ENCODE results near the gene TMTC3. TPM values are rescaled to one million over a fixed set of nuclear protein-coding genes. Genes with fewer than 3 reads are reported as not detected.

The TMTC3 gene
- polyA plus RNA-seq, 2 of the 4 experiments (the other 2 are of a cell fraction), result 12.0 to 34.9 TPM

DNA sequence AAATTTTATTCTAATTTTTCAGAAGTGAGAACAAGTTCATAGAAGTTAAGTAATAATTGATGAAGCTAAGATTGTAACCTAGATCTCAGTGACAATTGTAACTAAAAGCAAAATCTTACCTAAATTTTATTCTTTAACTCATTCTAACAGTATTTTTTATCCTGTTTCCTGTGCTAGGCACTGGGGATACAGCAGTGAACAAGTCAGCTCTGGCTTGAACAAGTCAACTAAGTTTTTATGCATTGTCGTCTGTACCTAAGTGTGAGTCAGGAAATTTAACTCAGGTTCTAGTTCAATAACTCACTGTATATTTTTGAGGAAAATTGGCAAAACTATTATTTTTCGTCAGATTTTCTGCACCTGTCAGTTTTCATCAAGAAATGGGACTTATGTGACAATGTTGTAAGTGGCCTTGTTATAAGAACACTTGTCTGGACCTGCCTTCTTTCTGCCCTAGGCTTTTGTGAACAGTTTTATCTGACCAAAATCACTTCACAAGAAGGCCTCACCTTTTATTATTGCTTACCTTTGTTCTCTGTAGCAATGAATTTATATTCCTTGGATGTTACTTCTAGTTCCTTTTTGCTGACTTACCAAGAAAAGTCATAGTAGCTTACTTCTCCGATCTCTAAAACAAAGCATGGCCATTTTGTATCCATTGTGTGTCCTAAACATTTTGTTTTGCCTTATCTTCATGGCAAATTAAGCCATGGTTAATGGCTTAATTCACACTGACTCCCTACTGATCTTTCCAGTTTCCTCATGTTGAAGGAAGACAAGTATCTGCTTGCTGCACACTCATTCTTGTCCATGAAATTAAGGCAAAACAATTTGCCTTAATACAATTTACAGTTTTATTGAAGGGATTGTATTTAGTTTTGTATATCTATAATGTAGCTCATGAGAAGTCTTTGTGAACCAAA lies 2.7 kb downstream of the TMTC3 start:
- H3K27ac ChIP-seq, result no peak overlapping the region
- peak; percentile 49 for FAIRE-seq
- H3K9me3 ChIP-seq, result no peaks in the 10 kb centered on the region
- POLR2A ChIA-PET, result interaction anchor here (0.5 kb wide), 1 partner anchor 11 kb away, joined by 3 read pairs; no protein-coding TSS in a partner anchor
- ATAC-seq, result no peak
- CTCF ChIA-PET, result interaction anchor here (0.7 to 1.9 kb wide), 3 partner anchors 10 to 849 kb away, joined by 3 to 7 read pairs (median 4); no protein-coding TSS in a partner anchor
- 94% methylated on average over 3 of the region's 3 CpGs for WGBS (ENCODE audit: missing lambda C conversion rate)
- DNase-seq (ENCODE audit: low read depth in 1 of 2, low spot score in 1 of 2), result no peak
- no peak for TF ChIP-seq JUNB (IDR thresholded peaks at IDR 0.05)
- TF ChIP-seq, protein P1, sequence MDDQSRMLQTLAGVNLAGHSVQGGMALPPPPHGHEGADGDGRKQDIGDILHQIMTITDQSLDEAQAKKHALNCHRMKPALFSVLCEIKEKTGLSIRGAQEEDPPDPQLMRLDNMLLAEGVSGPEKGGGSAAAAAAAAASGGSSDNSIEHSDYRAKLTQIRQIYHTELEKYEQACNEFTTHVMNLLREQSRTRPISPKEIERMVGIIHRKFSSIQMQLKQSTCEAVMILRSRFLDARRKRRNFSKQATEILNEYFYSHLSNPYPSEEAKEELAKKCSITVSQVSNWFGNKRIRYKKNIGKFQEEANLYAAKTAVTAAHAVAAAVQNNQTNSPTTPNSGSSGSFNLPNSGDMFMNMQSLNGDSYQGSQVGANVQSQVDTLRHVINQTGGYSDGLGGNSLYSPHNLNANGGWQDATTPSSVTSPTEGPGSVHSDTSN (IDR thresholded peaks at IDR 0.05), result no peak
- TF ChIP-seq EHF (CRISPR knock-in tag; IDR thresholded peaks at IDR 0.05), result no peak
- no peak for TF ChIP-seq CEBPB (IDR thresholded peaks at IDR 0.05)
- TF ChIP-seq NPAS2 (CRISPR knock-in tag; IDR thresholded peaks at IDR 0.05; ENCODE audit: borderline replicate concordance), result no peak
- no peak for TF ChIP-seq BHLHE40 (IDR thresholded peaks at IDR 0.05; ENCODE audit: low read depth, low read length)
- TF ChIP-seq KDM5A (IDR thresholded peaks at IDR 0.05), result no peak
- TF ChIP-seq TFCP2L1 (CRISPR knock-in tag; IDR thresholded peaks at IDR 0.05), result no peak
- TF ChIP-seq MAX (IDR thresholded peaks at IDR 0.05), result no peak
- no peak for TF ChIP-seq NR3C1 (IDR thresholded peaks at IDR 0.05)
- TF ChIP-seq CBX2 (IDR thresholded peaks at IDR 0.05; ENCODE audit: borderline replicate concordance, low read depth), result no peak
- no peak for TF ChIP-seq EP300 (IDR thresholded peaks at IDR 0.05)
- no peak for TF ChIP-seq POLR2A (IDR thresholded peaks at IDR 0.05; ENCODE audit: low read length)
- no peak for TF ChIP-seq TP53 (CRISPR knock-in tag; IDR thresholded peaks at IDR 0.05)
- TF ChIP-seq RAD21 (conservative IDR thresholded peaks at IDR 0.05 in 1 of 2, IDR thresholded peaks at IDR 0.05 in 1 of 2), result no peak
- TF ChIP-seq HES2 (IDR thresholded peaks at IDR 0.05), result no peak
- TF ChIP-seq NFE2L2 (conservative IDR thresholded peaks at IDR 0.05; ENCODE audit: low read length), result no peak
- TF ChIP-seq, protein P2, sequence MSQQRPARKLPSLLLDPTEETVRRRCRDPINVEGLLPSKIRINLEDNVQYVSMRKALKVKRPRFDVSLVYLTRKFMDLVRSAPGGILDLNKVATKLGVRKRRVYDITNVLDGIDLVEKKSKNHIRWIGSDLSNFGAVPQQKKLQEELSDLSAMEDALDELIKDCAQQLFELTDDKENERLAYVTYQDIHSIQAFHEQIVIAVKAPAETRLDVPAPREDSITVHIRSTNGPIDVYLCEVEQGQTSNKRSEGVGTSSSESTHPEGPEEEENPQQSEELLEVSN (IDR thresholded peaks at IDR 0.05; ENCODE audit: borderline replicate concordance, low read depth), result no peak
- peaks cover 28% of the 10 kb centered on the region for H3K4me1 ChIP-seq
- H3K4me3 ChIP-seq, result no peak overlapping the region
- H3K4me2 ChIP-seq, result no peak overlapping the region

GRCh38 chr12:88145567-88146505 lies 3.7 kb downstream of the TMTC3 start:
- ChIA-PET CTCF (interaction anchor here (0.7 to 1.9 kb wide), 3 partner anchors 9 to 848 kb away, joined by 3 to 7 read pairs (median 4); no protein-coding TSS in a partner anchor), POLR2A (no interaction called here)
- DNase-seq (ENCODE audit: low read depth in 1 of 2, low spot score in 1 of 2), result no peak
- 83% methylated on average over 5 of the region's 5 CpGs for WGBS (ENCODE audit: missing lambda C conversion rate)
- no peak for FAIRE-seq
- Histone ChIP-seq H3K4me3 (no peak overlapping the region), H3K4me2 (peak overlapping the region; percentile 6; the same call in 1 of the 3 replicates), H3K4me1 (peaks cover 23% of the 10 kb centered on the region), H3K9me3 (no peaks in the 10 kb centered on the region), H3K27ac (no peak overlapping the region)
- no peak for ATAC-seq
- TF ChIP-seq FOXS1 (CRISPR knock-in tag; IDR thresholded peaks at IDR 0.05), result no peak
- no peak for TF ChIP-seq FOSL2 (IDR thresholded peaks at IDR 0.05)
- TF ChIP-seq FOSL2 (CRISPR knock-in tag; IDR thresholded peaks at IDR 0.05), result no peak
- TF ChIP-seq, protein P3, sequence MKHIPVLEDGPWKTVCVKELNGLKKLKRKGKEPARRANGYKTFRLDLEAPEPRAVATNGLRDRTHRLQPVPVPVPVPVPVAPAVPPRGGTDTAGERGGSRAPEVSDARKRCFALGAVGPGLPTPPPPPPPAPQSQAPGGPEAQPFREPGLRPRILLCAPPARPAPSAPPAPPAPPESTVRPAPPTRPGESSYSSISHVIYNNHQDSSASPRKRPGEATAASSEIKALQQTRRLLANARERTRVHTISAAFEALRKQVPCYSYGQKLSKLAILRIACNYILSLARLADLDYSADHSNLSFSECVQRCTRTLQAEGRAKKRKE (CRISPR knock-in tag; IDR thresholded peaks at IDR 0.05; ENCODE audit: low read depth), result no peak
- TF ChIP-seq TP53 (CRISPR knock-in tag; IDR thresholded peaks at IDR 0.05), result no peak
- TF ChIP-seq NR3C1 (IDR thresholded peaks at IDR 0.05), result no peak

Data from A549 (cell line).